Globus pallidus (tissue), 1 donor: ENCODE data around the gene DENND1C.
"Not testable (repeated sequence)": the region's sequence is repeated elsewhere in the genome, so short reads cannot be mapped to it uniquely, and the experiment has no call there.

ENCODE experiments used
- DNase-seq: peaks from one replicate; pipeline ENCODE4 v3.0.0-alpha.2; 2015; ENCODE audit warnings: low spot score

The DENND1C gene

DNA sequence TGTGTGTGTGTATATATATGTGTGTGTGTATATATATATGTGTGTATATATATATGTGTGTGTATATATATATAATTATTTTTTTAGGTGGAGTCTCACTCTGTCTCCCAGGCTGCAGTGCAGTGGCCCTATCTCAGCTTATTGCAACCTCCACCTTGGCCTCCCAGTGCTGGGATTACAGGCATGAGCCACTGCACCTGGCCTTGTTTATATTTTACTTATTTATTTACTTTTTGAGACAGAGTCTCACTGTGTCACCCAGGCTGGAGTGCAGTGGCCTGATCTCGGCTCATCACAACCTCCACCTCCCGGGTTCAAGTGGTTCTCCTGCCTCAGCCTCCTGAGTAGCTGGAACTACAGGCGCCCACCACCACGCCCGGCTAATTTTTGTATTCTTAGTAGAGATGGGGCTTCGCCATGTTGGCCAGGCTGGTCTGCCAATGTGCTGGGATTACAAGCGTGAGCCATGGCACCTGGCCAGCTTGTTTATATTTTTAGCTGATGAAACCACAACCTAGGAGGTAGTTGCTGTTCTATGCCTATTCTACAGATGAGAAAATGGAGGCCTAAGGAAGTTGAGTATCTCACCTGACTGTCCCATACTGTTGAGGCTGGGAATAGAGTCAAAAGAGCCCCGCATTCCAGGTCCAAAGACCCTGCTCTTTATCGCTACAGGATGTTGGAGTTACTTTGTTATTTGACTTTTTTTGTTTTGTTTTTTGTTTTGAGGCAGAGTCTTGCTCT is 26.6 kb upstream of the DENND1C start:
- not testable (repeated sequence) for DNase-seq

- no peak for DNase-seq
These were observed 22.0 kb upstream of the DENND1C start for GRCh38 chr19:6503407-6504201.

DNA sequence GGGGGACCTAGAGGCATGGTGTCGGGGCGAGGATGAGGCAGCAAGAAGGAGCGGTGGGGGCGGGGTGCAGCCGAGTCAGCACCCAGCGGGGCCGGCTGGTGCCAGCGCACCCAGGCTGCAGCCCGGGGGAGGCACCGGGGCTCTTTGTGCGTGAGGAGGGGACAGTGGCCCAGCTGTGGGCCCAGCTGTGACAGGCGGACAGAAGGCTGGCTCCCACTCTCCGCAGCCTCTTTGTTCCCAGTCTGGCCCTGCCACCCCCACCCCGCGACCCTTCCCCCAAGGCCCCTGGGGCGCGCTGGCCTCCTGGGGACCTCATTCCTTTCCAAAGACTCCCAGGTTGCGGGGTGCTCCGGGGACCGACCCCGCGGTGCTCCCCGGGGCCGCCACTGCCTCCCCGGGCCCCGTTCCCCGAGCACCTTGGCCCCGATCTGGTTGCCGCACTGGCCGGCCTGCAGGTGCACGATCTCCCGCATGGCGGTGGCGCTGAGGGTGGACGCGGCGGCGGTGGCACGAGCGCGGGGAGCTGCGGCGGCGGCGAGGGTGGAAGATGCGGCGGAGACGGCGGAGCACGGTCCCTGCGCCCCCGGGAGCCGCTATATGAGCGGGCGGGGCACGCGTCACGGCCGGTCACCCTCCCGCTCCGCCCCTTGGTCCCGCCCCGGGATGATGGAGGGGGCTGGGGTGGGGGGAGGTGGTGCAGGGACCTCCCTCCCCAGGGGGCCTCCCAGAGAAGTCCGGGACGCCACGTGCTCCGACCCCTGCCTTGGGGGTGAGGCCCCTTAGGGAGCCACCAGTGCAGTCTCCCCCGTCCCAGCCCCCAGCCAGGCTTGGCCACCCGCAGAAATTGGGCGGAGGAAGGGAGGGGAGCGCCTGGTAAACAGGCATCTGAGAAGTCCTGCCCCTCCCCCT is 20.4 kb upstream of the DENND1C start, which contains the start of gene TUBB4A:
Gene TUBB4A, minus strand, starts transcription at position 570 of the 909 bp plus-strand sequence. Its CDS starts 97 bp downstream, at position 473.
- DNase-seq, result peak; percentile 92

DNA sequence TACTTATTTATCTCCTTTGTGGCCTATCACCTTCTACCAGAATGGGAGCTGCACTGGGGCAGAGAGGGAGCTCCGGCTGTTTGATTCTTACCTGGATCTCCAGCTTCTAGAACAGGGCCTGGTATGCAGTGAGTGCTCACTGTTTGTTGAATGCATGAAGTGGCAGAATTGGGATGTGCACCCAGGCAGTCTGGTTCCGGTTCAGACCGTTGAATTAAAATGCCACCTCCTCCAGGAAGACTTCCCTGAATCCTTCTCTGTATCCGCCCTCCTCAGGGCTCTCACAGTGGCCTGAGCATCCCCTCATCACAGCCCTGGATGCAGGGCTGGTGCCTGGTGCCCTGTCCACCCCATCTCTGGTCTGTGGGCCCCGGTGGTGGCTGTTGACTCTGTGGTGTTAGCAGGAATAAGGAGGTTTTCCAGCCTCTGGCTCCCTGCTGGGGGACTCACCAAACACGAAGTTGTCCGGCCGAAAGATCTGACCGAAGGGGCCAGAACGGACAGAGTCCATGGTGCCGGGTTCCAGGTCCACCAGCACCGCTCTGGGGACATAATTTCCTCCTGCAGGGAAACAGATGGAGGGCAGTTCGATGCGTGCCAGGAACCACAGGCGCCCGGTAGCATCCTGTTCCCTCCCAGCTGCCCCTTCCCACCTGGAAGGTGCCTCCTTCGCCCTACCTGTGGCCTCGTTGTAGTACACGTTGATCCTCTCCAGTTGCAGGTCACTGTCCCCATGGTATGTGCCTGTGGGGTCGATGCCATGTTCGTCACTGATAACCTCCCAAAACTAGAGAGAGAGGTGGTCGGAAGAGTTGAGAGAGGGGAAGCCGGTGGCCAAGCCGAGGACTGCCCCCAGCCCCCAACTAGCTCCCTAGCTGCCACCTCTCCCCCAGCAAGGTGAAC is 19.5 kb upstream of the DENND1C start:
- no peak for DNase-seq

- DNase-seq, result no peak
These were observed 17.6 kb upstream of the DENND1C start for GRCh38 chr19:6499052-6499790.

GRCh38 chr19:6498294-6499036 is 16.9 kb upstream of the DENND1C start:
- no peak for DNase-seq

- DNase-seq, result no peak
These were observed 14.4 kb upstream of the DENND1C start for GRCh38 chr19:6495947-6496346.

- no peak for DNase-seq
These were observed 12.9 kb upstream of the DENND1C start for GRCh38 chr19:6494438-6495036.

DNA sequence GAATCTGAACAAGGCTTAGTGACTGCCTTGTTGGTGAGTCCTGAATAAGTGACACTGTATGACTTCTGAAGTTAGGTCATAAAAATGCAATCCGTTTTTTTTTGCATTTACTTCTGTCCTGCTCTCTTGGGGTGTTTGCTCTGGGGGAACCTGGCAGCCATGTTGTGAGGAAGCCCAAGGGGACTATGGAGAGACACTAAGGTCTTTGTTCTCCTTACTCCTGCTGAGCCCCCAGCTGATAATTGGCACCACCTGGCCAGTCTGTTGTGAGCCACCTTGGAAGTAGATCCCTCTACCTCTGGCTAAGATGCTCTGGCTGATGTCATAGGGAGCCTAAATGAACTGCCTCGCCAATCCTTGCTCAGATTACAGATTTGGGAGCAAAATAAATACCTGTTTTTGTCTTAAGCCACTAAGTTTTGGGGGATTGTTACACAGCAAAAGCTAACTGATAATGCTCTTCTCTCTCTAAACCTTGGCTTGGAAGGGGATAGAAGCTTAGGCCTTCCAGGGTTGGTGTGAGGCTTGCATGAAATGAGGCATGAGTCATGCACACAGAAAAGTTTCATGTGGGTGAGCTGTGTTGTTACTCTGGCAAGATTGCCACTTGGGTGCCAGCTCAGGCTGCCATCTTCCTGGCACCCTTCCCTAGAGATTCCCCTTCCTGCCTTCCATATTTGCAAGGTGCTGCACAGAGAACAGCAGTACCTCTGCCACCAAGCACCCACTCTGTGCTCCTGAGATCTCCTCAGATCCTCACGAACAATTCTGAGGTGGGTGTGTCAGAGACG is 10.4 kb upstream of the DENND1C start:
- no peak for DNase-seq

DNA sequence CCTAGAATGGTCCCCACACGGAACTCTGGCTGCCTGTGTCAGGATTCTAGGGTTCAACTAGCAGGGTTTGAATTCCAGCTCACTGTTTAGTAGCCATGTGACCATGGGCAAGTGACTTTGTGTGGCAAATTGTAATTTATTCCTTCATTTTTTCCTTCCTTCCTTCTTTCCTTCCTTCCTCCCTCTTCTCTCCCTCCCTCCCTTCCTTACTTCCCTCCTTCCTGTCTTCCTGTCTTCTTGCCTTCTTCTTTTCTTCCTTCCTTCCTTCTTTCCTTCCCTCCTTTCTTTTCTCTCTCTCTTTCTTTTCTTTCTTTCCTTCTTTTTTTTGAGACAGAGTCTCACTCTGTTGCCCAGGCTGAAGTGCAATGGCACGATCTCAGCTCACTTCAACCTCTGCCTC is 8.5 kb upstream of the DENND1C start:
- no peak for DNase-seq

GRCh38 chr19:6489278-6490061 is 7.9 kb upstream of the DENND1C start:
- no peak for DNase-seq

DNA sequence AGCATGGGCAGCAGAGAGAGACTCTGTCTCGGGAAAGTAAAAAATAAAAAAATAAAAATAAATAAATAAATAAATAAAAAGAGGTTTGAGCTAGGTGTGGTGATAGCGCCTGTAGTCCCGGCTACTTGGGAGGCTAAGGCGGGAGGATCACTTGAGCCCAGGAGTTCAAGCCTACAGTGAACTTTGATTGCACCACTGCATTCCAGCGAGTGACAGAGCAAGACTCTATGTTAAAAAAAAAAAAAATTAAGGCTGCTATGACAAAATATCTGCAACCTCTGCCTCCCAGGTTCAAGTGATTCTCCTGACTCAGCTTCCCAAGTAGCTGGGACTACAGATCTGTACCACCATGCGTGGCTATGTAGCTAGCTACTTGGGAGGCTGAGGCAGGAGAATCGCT is 3.2 kb upstream of the DENND1C start:
- no peak for DNase-seq

GRCh38 chr19:6484230-6484629 is 2.6 kb upstream of the DENND1C start:
- DNase-seq, result no peak

DNA sequence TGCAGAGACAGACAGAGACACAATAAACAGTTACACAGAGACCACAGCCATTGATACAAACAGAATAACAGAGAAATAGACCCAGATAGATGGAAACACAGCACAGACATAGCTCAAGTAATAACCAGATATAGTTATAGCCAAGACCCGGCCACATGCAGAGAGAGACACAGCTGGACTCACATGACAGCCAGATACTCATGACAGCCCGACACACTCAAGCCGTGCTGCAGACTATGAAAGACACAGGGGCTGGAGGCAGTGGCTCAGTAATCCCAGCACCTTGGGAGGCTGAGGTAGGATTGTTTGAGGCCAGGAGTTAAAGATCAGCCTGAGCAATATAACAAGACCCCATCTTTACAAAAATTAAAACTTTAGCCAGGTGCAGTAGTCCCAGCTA is 1.6 kb upstream of the DENND1C start:
- DNase-seq, result no peak

DNA sequence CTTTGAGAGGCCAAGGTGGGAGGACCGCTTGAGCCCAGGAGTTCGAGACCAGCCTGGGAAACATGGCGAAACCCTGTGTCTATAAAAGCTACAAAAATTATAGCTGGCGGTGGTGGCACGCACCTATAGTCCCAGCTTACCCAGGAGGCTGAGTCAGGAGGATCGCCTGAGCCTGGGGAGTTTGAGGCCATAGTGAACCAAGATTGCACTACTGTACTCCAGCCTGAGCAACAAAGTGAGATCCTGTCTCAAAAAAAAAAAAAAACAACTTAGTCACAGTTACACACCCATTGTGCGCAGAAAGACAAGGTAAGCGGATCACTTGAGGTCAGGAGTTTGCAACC is 728 bp upstream of the DENND1C start:
- no peak for DNase-seq

- DNase-seq, result no peak
These were observed 655 bp downstream of the DENND1C start for GRCh38 chr19:6480848-6481415.

- DNase-seq, result no peak
These were observed 1.7 kb downstream of the DENND1C start for GRCh38 chr19:6479836-6480398.
